HepG2 (cell line): ENCODE data around the gene RBCK1. TPM values are rescaled to one million over a fixed set of nuclear protein-coding genes. Genes with fewer than 3 reads are reported as not detected.

Source experiments
- ATF7-NPFF ChIP-seq: sonication (generic); formaldehyde crosslinking; IDR thresholded peaks from 2 replicates; pipeline ENCODE4 v1.8.1; 2023; ENCODE audit warnings: mild to moderate bottlenecking, low read depth, missing genetic modification reagents, moderate library complexity
- ATRX ChIP-seq: sonication (generic); formaldehyde crosslinking; IDR thresholded peaks from 2 replicates; pipeline ENCODE4 v1.4.0; 2020; ENCODE audit warnings: missing genetic modification reagents, borderline replicate concordance
- CBFB ChIP-seq: sonication (generic); formaldehyde crosslinking; IDR thresholded peaks from 2 replicates; pipeline ENCODE4 v1.4.0; 2020; ENCODE audit warnings: missing genetic modification reagents
- ELF3 ChIP-seq: IDR thresholded peaks from 2 replicates; pipeline ENCODE4 v1.6.1; 2016; ENCODE audit warnings: missing genetic modification reagents, missing compliant biosample characterization
- HNRNPUL1 ChIP-seq: fragments of 200-400 bp; formaldehyde crosslinking; IDR thresholded peaks from 2 replicates; pipeline ENCODE4 v1.6.1; 2017; ENCODE audit warnings: low read depth, mild to moderate bottlenecking, low read length, moderate library complexity
- HOXA5 ChIP-seq: sonication (generic); formaldehyde crosslinking; IDR thresholded peaks from 2 replicates; pipeline ENCODE4 v1.4.0; 2020; ENCODE audit warnings: missing genetic modification reagents
- KLF16 ChIP-seq, 2 experiments: sonication (generic) in 1 of 2; formaldehyde crosslinking in 1 of 2; IDR thresholded peaks; 2 replicates each; pipeline versions ENCODE4 v1.6.1 to v1.8.0; 2016 to 2023; ENCODE audit warnings: missing genetic modification reagents in 2 of 2, missing compliant biosample characterization in 1 of 2
- MTERF4 ChIP-seq: sonication (generic); formaldehyde crosslinking; IDR thresholded peaks from 2 replicates; pipeline ENCODE4 v1.8.0; 2023; ENCODE audit warnings: mild to moderate bottlenecking, missing genetic modification reagents
- MTF2 ChIP-seq: sonication (generic); formaldehyde crosslinking; IDR thresholded peaks from 2 replicates; pipeline ENCODE4 v1.5.0; 2020; ENCODE audit warnings: missing genetic modification reagents, borderline replicate concordance
- NFE2 ChIP-seq: sonication (generic); formaldehyde crosslinking; IDR thresholded peaks from 2 replicates; pipeline ENCODE4 v1.4.0; 2020; ENCODE audit warnings: missing genetic modification reagents
- NFYB ChIP-seq: sonication (generic); formaldehyde crosslinking; IDR thresholded peaks from 2 replicates; pipeline ENCODE4 v1.4.0; 2020; ENCODE audit warnings: missing genetic modification reagents
- SKI ChIP-seq: fragments of 450-650 bp; IDR thresholded peaks from one replicate; pipeline ENCODE4 v1.6.1; 2018; ENCODE audit warnings: mild to moderate bottlenecking; ENCODE audit not compliant: partially characterized antibody
- U2AF1 ChIP-seq: fragments of 200-400 bp; formaldehyde crosslinking; optimal IDR thresholded peaks from 2 replicates; pipeline ENCODE3; 2017; ENCODE audit warnings: mild to moderate bottlenecking, low read depth, low read length
- ZBTB21 ChIP-seq: sonication (generic); formaldehyde crosslinking; IDR thresholded peaks from 2 replicates; pipeline ENCODE4 v1.4.0; 2020; ENCODE audit warnings: missing genetic modification reagents
- ZBTB38 ChIP-seq: sonication (generic); formaldehyde crosslinking; IDR thresholded peaks from 2 replicates; pipeline ENCODE4 v1.5.1; 2020; ENCODE audit warnings: mild to moderate bottlenecking, missing genetic modification reagents
- ZBTB7A ChIP-seq: sonication (generic); formaldehyde crosslinking; IDR thresholded peaks from 2 replicates; pipeline ENCODE4 v1.8.0; 2022; ENCODE audit warnings: mild to moderate bottlenecking, missing genetic modification reagents
- ZBTB8A ChIP-seq: sonication (generic); formaldehyde crosslinking; IDR thresholded peaks from 2 replicates; pipeline ENCODE4 v1.4.0; 2020; ENCODE audit warnings: mild to moderate bottlenecking, low read depth, missing genetic modification reagents, borderline replicate concordance
- ZFP36L2 ChIP-seq: sonication (generic); formaldehyde crosslinking; IDR thresholded peaks from 2 replicates; pipeline ENCODE4 v1.4.0; 2020; ENCODE audit warnings: missing genetic modification reagents
- ZNF24 ChIP-seq: fragments of 450-650 bp; IDR thresholded peaks from 2 replicates; pipeline ENCODE4 v1.6.1; 2017; ENCODE audit warnings: antibody characterized with exemption, mild to moderate bottlenecking
- ZNF251 ChIP-seq: sonication (generic); formaldehyde crosslinking; IDR thresholded peaks from 2 replicates; pipeline ENCODE4 v1.9.0; 2021; ENCODE audit warnings: mild to moderate bottlenecking, missing genetic modification reagents
- ZNF263 ChIP-seq: sonication (generic); formaldehyde crosslinking; IDR thresholded peaks from 2 replicates; pipeline ENCODE4 v1.4.0; 2020; ENCODE audit warnings: missing genetic modification reagents
- ZNF546 ChIP-seq: sonication (generic); formaldehyde crosslinking; conservative IDR thresholded peaks from 2 replicates; pipeline ENCODE4 v1.8.1; 2023; ENCODE audit warnings: mild to moderate bottlenecking, missing genetic modification reagents
- ZNF652 ChIP-seq: IDR thresholded peaks from 2 replicates; pipeline ENCODE4 v1.6.1; 2016; ENCODE audit warnings: low read depth, borderline replicate concordance
- ZNF672 ChIP-seq: sonication (generic); formaldehyde crosslinking; IDR thresholded peaks from 2 replicates; pipeline ENCODE4 v1.8.1; 2022; ENCODE audit warnings: missing genetic modification reagents
- ZNF816 ChIP-seq: sonication (generic); formaldehyde crosslinking; IDR thresholded peaks from 2 replicates; pipeline ENCODE4 v1.8.0; 2022; ENCODE audit warnings: missing genetic modification reagents, mild to moderate bottlenecking, borderline replicate concordance
- polyA plus RNA-seq, 8 experiments: library from polyadenylated mRNA; depleted of rRNA in 3 of 8; stranded (reverse) in 7 of 8; unstranded in 1 of 8; fragments of >200 nt; fragmentation: Illumina TruSeq in 4 of 8; extraction: Trizol in 4 of 8; gene quantifications; 2 replicates each; pipeline versions ENCODE4 v1.2.1 to v1.2.3, GENCODE V29; 2011 to 2016; ENCODE audit warnings: low read depth in 4 of 8, missing spikeins in 1 of 8, mixed read lengths in 1 of 8; ENCODE audit not compliant: insufficient read depth in 1 of 8
- total RNA-seq, 5 experiments: library from RNA; depleted of rRNA; stranded (reverse); fragments of >200 nt; fragmentation: Illumina TruSeq; extraction: Trizol; gene quantifications; 2 replicates each; pipeline ENCODE4 v1.2.3, GENCODE V29; 2016; ENCODE audit warnings: low read depth in 1 of 5
- TF ChIP-seq, protein P1 (sequence below): sonication (generic); formaldehyde crosslinking; IDR thresholded peaks from 2 replicates; pipeline ENCODE4 v1.4.0; 2020; ENCODE audit warnings: missing genetic modification reagents, mild to moderate bottlenecking, borderline replicate concordance
- TF ChIP-seq, protein P2 (sequence below): IDR thresholded peaks from 2 replicates; pipeline ENCODE4 v1.6.1; 2012; ENCODE audit warnings: inconsistent platforms
- TF ChIP-seq, protein P3 (sequence below): sonication (generic); formaldehyde crosslinking; IDR thresholded peaks from 2 replicates; pipeline ENCODE4 v1.4.0; 2020; ENCODE audit warnings: missing genetic modification reagents

The RBCK1 gene
- total and polyA plus RNA-seq, 2 of the 13 experiments (the other 11 are each of a cell fraction or from before 2014, with no cell fraction given): 149 to 215 TPM

GRCh38 chr20:400454-401275 lies 7.4 kb upstream of the RBCK1 start (continued):
- TF ChIP-seq MTERF4 (CRISPR knock-in tag) (0 out of 2 replicates have a peak, but pooled peaks have one; percentile 49), ZNF546 (CRISPR knock-in tag) (no peak; the same call in 1 of the 2 replicates), HNRNPUL1 (no peak), ZNF263 (CRISPR knock-in tag) (peak; percentile 66), NFYB (CRISPR knock-in tag) (peak; percentile 64), U2AF1 (no peak), ATF7-NPFF (CRISPR knock-in tag) (no peak), NFE2 (no peak), ZFP36L2 (CRISPR knock-in tag) (0 out of 2 replicates have a peak, but pooled peaks have one; percentile 18), ATRX (CRISPR knock-in tag) (no peak), CBFB (CRISPR knock-in tag) (0 out of 2 replicates have a peak, but pooled peaks have one; percentile 27), ELF3 (CRISPR knock-in tag) (peak; percentile 9; the same call in 1 of the 2 replicates), SKI (no peak), ZNF24 (peak; percentile 17; the same call in 1 of the 2 replicates), ZNF816 (CRISPR knock-in tag) (no peak; the same call in 1 of the 2 replicates), HOXA5 (CRISPR knock-in tag) (0 out of 2 replicates have a peak, but pooled peaks have one; percentile 9), MTF2 (CRISPR knock-in tag) (no peak), ZNF672 (CRISPR knock-in tag) (no peak), ZNF652 (CRISPR knock-in tag) (0 out of 2 replicates have a peak, but pooled peaks have one; percentile 7), ZNF251 (CRISPR knock-in tag) (no peak), ZBTB21 (CRISPR knock-in tag) (no peak), ZBTB8A (CRISPR knock-in tag) (0 out of 2 replicates have a peak, but pooled peaks have one; percentile 7), ZBTB7A (CRISPR knock-in tag) (peak; percentile 26; the same call in 1 of the 2 replicates), ZBTB38 (CRISPR knock-in tag) (peak; percentile 75), KLF16 (CRISPR knock-in tag; IDR thresholded peaks at IDR 0.05) (peak in 1 of 2 experiments; percentile 31; a peak in 1 of 4 replicates)
- TF ChIP-seq, protein P1, sequence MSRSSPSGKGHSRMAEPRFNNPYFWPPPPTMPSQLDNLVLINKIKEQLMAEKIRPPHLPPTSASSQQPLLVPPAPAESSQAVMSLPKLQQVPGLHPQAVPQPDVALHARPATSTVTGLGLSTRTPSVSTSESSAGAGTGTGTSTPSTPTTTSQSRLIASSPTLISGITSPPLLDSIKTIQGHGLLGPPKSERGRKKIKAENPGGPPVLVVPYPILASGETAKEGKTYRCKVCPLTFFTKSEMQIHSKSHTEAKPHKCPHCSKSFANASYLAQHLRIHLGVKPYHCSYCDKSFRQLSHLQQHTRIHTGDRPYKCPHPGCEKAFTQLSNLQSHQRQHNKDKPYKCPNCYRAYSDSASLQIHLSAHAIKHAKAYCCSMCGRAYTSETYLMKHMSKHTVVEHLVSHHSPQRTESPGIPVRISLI (CRISPR knock-in tag): no peak
- TF ChIP-seq, protein P2, sequence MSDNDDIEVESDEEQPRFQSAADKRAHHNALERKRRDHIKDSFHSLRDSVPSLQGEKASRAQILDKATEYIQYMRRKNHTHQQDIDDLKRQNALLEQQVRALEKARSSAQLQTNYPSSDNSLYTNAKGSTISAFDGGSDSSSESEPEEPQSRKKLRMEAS: peak; percentile 27; the same call in 1 of the 2 replicates
- TF ChIP-seq, protein P3, sequence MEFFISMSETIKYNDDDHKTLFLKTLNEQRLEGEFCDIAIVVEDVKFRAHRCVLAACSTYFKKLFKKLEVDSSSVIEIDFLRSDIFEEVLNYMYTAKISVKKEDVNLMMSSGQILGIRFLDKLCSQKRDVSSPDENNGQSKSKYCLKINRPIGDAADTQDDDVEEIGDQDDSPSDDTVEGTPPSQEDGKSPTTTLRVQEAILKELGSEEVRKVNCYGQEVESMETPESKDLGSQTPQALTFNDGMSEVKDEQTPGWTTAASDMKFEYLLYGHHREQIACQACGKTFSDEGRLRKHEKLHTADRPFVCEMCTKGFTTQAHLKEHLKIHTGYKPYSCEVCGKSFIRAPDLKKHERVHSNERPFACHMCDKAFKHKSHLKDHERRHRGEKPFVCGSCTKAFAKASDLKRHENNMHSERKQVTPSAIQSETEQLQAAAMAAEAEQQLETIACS (CRISPR knock-in tag): no peak
